Measurements from ENCODE around the gene TMCO1. TPM values are rescaled to one million over a fixed set of nuclear protein-coding genes. Genes with fewer than 3 reads are reported as not detected.
A peak's percentile ranks its signal among the peaks of the same experiment; 100 is the strongest.

The TMCO1 gene
- polyA plus RNA-seq, 2 of the 4 experiments (the other 2 are of a cell fraction) = 154 to 220 TPM

- DNase-seq (ENCODE audit: low read depth in 1 of 2, low spot score in 1 of 2) (no peak), FAIRE-seq (no peak), ATAC-seq (no peak)
- Histone ChIP-seq H3K9me3 (peaks cover 3% of the 10 kb centered on the region; the same call in 1 of the 3 replicates), H3K4me3 (no peak overlapping the region), H3K27ac (no peak overlapping the region), H3K4me1 (no peaks in the 10 kb centered on the region), H3K4me2 (no peak overlapping the region)
- ChIA-PET POLR2A (no interaction called here), CTCF (no interaction called here)
- WGBS (ENCODE audit: missing lambda C conversion rate) = 82% methylated on average over 2 of the region's 2 CpGs
- TF ChIP-seq EP300 (IDR thresholded peaks at IDR 0.05) = no peak
- no peak for TF ChIP-seq JUNB (IDR thresholded peaks at IDR 0.05)
- TF ChIP-seq FOXS1 (CRISPR knock-in tag; IDR thresholded peaks at IDR 0.05) = no peak
- TF ChIP-seq TFCP2L1 (CRISPR knock-in tag; IDR thresholded peaks at IDR 0.05) = no peak
- TF ChIP-seq, protein P1, sequence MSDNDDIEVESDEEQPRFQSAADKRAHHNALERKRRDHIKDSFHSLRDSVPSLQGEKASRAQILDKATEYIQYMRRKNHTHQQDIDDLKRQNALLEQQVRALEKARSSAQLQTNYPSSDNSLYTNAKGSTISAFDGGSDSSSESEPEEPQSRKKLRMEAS (IDR thresholded peaks at IDR 0.05) = no peak
- no peak for TF ChIP-seq SMC3 (IDR thresholded peaks at IDR 0.05)
- no peak for TF ChIP-seq JUN (IDR thresholded peaks at IDR 0.05)
- TF ChIP-seq MAFK (IDR thresholded peaks at IDR 0.05; ENCODE audit: partially characterized antibody) = no peak
- TF ChIP-seq GATA3 (IDR thresholded peaks at IDR 0.05; ENCODE audit: borderline replicate concordance) = no peak
- no peak for TF ChIP-seq ATOH8 (CRISPR knock-in tag; IDR thresholded peaks at IDR 0.05; ENCODE audit: low read depth)
- TF ChIP-seq CTCF (IDR thresholded peaks at IDR 0.05) = no peak
- no peak for TF ChIP-seq TP53 (CRISPR knock-in tag; IDR thresholded peaks at IDR 0.05)
- TF ChIP-seq RARB (CRISPR knock-in tag; IDR thresholded peaks at IDR 0.05) = no peak
- TF ChIP-seq ZFP36 (IDR thresholded peaks at IDR 0.05; ENCODE audit: borderline replicate concordance, partially characterized antibody) = no peak
- TF ChIP-seq FOSB (CRISPR knock-in tag; IDR thresholded peaks at IDR 0.05) = no peak
- TF ChIP-seq, protein P2, sequence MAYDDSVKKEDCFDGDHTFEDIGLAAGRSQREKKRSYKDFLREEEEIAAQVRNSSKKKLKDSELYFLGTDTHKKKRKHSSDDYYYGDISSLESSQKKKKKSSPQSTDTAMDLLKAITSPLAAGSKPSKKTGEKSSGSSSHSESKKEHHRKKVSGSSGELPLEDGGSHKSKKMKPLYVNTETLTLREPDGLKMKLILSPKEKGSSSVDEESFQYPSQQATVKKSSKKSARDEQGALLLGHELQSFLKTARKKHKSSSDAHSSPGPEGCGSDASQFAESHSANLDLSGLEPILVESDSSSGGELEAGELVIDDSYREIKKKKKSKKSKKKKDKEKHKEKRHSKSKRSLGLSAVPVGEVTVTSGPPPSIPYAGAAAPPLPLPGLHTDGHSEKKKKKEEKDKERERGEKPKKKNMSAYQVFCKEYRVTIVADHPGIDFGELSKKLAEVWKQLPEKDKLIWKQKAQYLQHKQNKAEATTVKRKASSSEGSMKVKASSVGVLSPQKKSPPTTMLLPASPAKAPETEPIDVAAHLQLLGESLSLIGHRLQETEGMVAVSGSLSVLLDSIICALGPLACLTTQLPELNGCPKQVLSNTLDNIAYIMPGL (CRISPR knock-in tag; IDR thresholded peaks at IDR 0.05; ENCODE audit: borderline replicate concordance) = no peak
- no peak for TF ChIP-seq RFX5 (IDR thresholded peaks at IDR 0.05)
- no peak for TF ChIP-seq CBX8 (IDR thresholded peaks at IDR 0.05)
- TF ChIP-seq HEYL (CRISPR knock-in tag; IDR thresholded peaks at IDR 0.05) = no peak
Observed at GRCh38 chr1:165680303-165680702, 88.4 kb downstream of the TMCO1 start.

DNA sequence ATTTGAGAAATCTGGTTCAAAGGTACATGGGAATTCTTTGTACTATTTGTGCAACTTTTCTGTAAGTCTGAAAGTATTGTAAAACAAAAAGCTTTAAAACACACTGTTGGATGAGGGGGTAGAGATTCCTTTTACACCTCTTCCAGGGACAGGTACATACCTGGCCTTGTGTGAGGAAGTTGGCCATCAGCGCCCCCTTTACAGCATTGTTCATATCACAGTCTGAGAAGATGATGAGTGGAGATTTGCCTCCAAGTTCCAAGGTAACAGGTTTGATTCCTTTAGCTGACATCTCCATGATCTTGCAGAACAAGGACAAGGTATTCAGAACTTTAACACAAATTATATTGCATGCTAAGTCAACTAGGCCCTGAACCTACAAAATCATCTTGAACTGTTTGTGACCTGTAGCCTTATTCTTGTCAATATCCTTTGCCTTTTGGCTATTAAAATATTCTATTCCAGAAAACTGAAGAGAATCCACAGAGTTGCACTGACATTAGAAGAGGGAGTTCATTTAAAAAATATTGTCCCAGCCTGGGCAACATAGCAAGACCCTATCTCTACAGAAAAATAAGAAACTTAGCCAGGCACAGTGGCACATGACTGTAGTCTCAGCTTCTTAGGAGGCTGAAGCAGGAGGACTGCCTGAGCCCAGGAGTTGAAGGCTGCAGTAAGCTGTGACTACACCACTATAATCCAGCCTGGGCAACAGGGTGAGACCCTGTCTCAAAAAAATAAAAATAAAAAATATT, 89.2 kb downstream of the TMCO1 start:
- Histone ChIP-seq H3K4me3 (no peak overlapping the region), H3K4me2 (no peak overlapping the region), H3K27ac (no peak overlapping the region), H3K9me3 (peaks cover 3% of the 10 kb centered on the region; the same call in 1 of the 3 replicates), H3K4me1 (no peaks in the 10 kb centered on the region)
- POLR2A ChIA-PET = no interaction called here
- DNase-seq (ENCODE audit: low read depth in 1 of 2, low spot score in 1 of 2) = no peak
- WGBS (ENCODE audit: missing lambda C conversion rate) = 71% methylated on average over 1 of the region's 1 CpG
- CTCF ChIA-PET = interaction anchor here (1.2 kb wide), 1 partner anchor 18 kb away, joined by 5 read pairs; the partner anchor contains the start of gene ALDH9A1
- peak; percentile 7 for FAIRE-seq
- ATAC-seq = no peak; a peak in 1 of 6 replicates
- TF ChIP-seq MAFK (IDR thresholded peaks at IDR 0.05; ENCODE audit: partially characterized antibody) (no peak), TP53 (CRISPR knock-in tag; IDR thresholded peaks at IDR 0.05) (no peak), EP300 (IDR thresholded peaks at IDR 0.05) (no peak), PBX3 (IDR thresholded peaks at IDR 0.05) (no peak), GATA3 (IDR thresholded peaks at IDR 0.05; ENCODE audit: borderline replicate concordance) (no peak), ELK1 (IDR thresholded peaks at IDR 0.05; ENCODE audit: low read depth, low read length) (no peak), CBX8 (IDR thresholded peaks at IDR 0.05) (no peak), NPAS2 (CRISPR knock-in tag; IDR thresholded peaks at IDR 0.05; ENCODE audit: borderline replicate concordance) (no peak), RNF2 (IDR thresholded peaks at IDR 0.05; ENCODE audit: borderline replicate concordance, low read depth) (no peak), ESRRA (IDR thresholded peaks at IDR 0.05; ENCODE audit: borderline replicate concordance, low read length) (no peak), ZC3H11A (IDR thresholded peaks at IDR 0.05) (no peak)
- TF ChIP-seq, protein P2 (CRISPR knock-in tag; IDR thresholded peaks at IDR 0.05; ENCODE audit: borderline replicate concordance) = no peak

All from A549 (cell line).